Activated naive CD4-positive, alpha-beta T cell treated with anti-CD3 and anti-CD28 coated beads, Interleukin-2, amount 50 U/mL, for 72 hours (primary cell): Measurements from ENCODE around the gene PRDM1. TPM values are rescaled to one million over a fixed set of nuclear protein-coding genes. Genes with fewer than 3 reads are reported as not detected.

Experiments used
- ATAC-seq, 2 donors: fragments of 150-1000 bp; cut with Tn5 transposase; 2 replicates each; pipeline ENCODE4 v1.10.0; 2021; ENCODE audit warnings: mild to moderate bottlenecking in 2 of 2, moderate library complexity in 2 of 2
- DNase-seq, 2 donors: peaks; one replicate each; pipeline ENCODE4 v3.0.0; 2021 to 2022; ENCODE audit warnings: low spot score in 2 of 2
- H3K27ac Mint-ChIP-seq, 2 donors: one replicate each; pipeline ENCODE4 v1.8.0; 2022; ENCODE audit warnings: mild to moderate bottlenecking in 2 of 2, mixed read lengths in 2 of 2
- H3K36me3 Mint-ChIP-seq, 2 donors: one replicate each; pipeline ENCODE4 v1.8.0; 2022; ENCODE audit warnings: mixed read lengths in 2 of 2
- H3K9me3 Mint-ChIP-seq, 2 donors: one replicate each; pipeline ENCODE4 v1.8.0; 2022; ENCODE audit warnings: mixed read lengths in 2 of 2
- total RNA-seq, 2 donors: library from RNA; stranded (reverse); gene quantifications; one replicate each; pipeline ENCODE4 v1.2.3, GENCODE V29; 2022

The PRDM1 gene
- total RNA-seq, 2 donors from 2014 or later = 7.7 to 12.5 TPM

GRCh38 chr6:106084989-106085691 lies 996 bp upstream of the PRDM1 start:
- Mint-ChIP-seq H3K27ac (peak overlapping the region in 1 of 2 donors; percentile 76), H3K36me3 (no peaks in the 10 kb centered on the region), H3K9me3 (no peaks in the 10 kb centered on the region)
- DNase-seq (no peak), ATAC-seq (no peak)

GRCh38 chr6:106085692-106085983 lies 498 bp upstream of the PRDM1 start:
- DNase-seq (no peak), ATAC-seq (no peak)
- Mint-ChIP-seq H3K36me3 (no peaks in the 10 kb centered on the region), H3K27ac (peak overlapping the region in 1 of 2 donors; percentile 76), H3K9me3 (no peaks in the 10 kb centered on the region)

DNA sequence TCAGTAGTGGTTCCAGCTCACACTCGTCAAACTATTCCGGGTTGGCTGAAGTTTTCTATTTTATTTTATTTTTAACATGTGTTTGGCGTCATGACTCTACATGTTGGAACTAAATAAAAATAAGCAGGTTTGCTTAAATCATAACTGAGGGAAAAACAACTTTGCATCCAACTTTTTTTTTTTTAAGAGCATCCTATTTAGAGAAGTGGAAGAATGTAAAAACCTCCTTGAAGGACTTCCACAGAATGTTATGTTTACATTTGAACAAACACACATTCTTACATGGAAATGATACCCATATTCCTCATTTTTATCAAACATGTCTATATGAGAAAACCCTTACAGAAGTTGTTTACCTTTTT lies 659 bp downstream of the PRDM1 start:
- no peaks in the 10 kb centered on the region for H3K9me3 Mint-ChIP-seq
- H3K27ac Mint-ChIP-seq = no peak overlapping the region
- ATAC-seq = no peak
- DNase-seq = no peak
- no peaks in the 10 kb centered on the region for H3K36me3 Mint-ChIP-seq

DNA sequence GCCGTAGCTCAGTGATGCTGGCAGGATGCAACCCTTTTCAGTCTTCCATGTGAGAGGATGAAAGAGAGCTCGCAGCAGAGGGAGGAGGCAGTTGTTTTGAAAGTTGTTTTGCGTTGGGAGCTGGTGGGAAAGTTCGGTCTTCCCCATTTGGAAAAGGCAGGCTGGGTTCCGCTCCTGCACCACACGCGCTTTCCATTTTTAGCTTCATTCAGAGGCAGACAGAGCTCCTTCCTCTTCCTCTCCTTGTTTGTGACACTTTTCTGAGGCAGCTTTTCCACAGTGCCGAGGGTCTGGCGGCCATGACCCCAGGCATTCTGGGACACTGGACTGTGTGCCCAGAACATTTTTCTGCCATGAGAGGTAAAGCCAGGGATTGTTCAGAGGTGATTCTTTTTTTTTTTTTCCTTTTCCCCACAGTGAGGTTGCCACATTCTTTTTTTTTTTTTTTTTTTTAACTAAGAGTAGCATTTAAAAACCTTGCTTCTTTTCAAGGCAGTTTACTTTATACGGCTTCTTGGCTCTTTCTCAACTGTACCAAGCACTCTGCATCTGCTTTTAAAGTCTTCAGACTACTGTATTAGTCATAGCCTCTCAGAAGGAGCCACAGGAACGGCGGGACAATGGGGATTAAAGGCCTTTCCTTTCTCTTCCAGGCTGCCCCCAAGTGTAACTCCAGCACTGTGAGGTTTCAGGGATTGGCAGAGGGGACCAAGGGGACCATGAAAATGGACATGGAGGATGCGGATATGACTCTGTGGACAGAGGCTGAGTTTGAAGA lies 1.6 kb downstream of the PRDM1 start:
- Mint-ChIP-seq H3K36me3 (no peaks in the 10 kb centered on the region), H3K27ac (peak overlapping the region in 1 of 2 donors; percentile 73), H3K9me3 (no peaks in the 10 kb centered on the region)
- no peak for DNase-seq
- ATAC-seq = no peak

GRCh38 chr6:106090001-106090400 lies 3.9 kb downstream of the PRDM1 start:
- H3K27ac Mint-ChIP-seq = no peak overlapping the region
- ATAC-seq (no peak), DNase-seq (no peak)
- no peaks in the 10 kb centered on the region for H3K36me3 Mint-ChIP-seq
- H3K9me3 Mint-ChIP-seq = no peaks in the 10 kb centered on the region

DNA sequence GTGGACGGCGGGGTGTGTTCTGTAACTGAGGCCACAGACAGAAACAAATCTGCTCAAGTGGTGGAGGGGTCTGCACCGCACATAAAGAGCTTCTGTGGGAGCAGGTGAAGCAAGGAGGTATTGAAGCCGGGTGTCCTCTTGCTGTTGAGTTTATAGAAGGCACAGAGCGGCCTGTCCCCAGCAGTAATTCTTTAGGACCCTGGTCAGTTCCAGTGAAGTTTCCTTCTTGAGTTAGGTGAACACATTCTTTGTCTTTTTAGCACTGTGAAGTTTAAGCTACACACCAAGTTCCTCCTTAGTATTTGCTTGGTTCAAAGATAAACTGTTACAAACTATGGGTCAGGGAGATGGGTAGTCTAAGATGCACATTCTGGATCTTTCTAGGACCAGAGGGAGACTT lies 6.1 kb downstream of the PRDM1 start:
- DNase-seq = no peak
- H3K27ac Mint-ChIP-seq = no peak overlapping the region
- ATAC-seq = no peak
- no peaks in the 10 kb centered on the region for H3K9me3 Mint-ChIP-seq
- peaks cover 0 to 9% of the 10 kb centered on the region in 2 donors for H3K36me3 Mint-ChIP-seq

- DNase-seq = no peak
- H3K9me3 Mint-ChIP-seq = no peaks in the 10 kb centered on the region
- no peak for ATAC-seq
- peak overlapping the region in 1 of 2 donors; percentile 13 for H3K27ac Mint-ChIP-seq
- H3K36me3 Mint-ChIP-seq = peaks cover 0 to 9% of the 10 kb centered on the region in 2 donors
These were observed 8.3 kb downstream of the PRDM1 start for GRCh38 chr6:106094261-106094963.

DNA sequence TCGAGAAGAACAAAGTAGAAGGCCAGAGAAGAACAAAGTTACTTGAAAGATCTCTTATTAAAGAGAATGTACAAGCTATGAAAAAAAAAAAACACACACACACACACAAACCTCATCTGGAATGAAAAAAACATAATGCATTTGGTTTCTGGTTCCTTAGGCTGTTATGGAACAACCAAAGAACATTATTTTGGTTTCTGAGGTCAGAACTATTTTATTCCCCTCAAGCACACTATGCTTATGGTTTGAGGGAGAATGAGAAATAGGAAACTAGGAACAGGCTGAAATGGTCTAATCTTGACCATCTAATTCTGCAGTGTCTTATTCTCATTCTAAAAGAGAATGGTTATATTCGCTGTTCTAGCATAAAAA lies 8.8 kb downstream of the PRDM1 start:
- peaks cover 0 to 9% of the 10 kb centered on the region in 2 donors for H3K36me3 Mint-ChIP-seq
- ATAC-seq = no peak
- DNase-seq = no peak
- H3K27ac Mint-ChIP-seq = no peak overlapping the region
- H3K9me3 Mint-ChIP-seq = no peaks in the 10 kb centered on the region

- H3K36me3 Mint-ChIP-seq = peaks cover 10 to 20% of the 10 kb centered on the region in 2 donors
- DNase-seq = peak in 1 of 2 donors; percentile 43
- peak overlapping the region; percentile 99 to 100 for H3K27ac Mint-ChIP-seq
- ATAC-seq = peak; percentile 33 to 39
- H3K9me3 Mint-ChIP-seq = no peaks in the 10 kb centered on the region
These were observed 11.5 kb downstream of the PRDM1 start for GRCh38 chr6:106097411-106098231.

DNA sequence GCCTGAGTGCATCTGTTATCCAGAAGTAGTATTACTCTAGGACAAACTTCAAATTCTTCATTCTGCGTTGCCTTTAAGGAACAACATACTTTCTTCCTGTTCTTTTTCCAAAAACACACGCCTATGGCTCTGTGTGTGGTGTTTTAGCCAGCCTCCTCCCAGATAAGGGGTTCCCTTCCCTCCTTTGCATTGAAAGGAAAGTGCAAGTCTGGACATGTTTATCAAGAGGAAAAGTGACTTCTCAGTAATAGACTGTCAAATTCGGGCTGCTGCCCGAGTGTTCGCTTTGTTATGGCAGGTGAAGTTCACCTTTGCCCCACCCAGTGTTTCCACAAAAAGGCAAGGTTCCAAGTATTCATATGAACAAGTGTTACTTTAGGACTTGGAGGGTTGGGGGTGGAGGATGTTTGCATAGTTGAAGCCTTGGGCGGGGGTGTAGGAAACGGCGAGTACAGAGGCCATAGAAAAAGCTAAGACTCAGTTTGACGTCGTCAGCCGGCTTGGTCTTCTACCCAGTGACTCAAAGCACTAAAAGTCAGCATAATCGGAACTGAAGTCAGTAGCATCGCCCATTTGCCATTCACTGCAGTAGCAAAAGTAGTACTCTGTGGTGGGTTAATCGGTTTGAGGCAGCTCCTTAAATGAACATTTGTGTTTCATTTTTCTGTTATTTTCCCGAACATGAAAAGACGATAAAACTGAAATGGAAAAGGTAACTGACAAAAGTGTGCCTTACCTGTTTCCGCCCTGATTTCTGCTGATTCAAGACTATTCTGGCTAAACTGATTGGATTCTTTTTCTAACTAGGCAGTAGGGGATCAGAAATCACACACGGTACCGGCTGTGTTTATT lies 12.5 kb downstream of the PRDM1 start:
- DNase-seq (peak; percentile 77 to 88), ATAC-seq (peak; percentile 81 to 86)
- no peaks in the 10 kb centered on the region for H3K9me3 Mint-ChIP-seq
- H3K36me3 Mint-ChIP-seq = peaks cover 14 to 20% of the 10 kb centered on the region in 2 donors
- peak overlapping the region; percentile 99 to 100 for H3K27ac Mint-ChIP-seq

- peak overlapping the region; percentile 99 to 100 for H3K27ac Mint-ChIP-seq
- ATAC-seq = no peak
- peaks cover 14 to 20% of the 10 kb centered on the region in 2 donors for H3K36me3 Mint-ChIP-seq
These were observed 13.1 kb downstream of the PRDM1 start for GRCh38 chr6:106099235-106099537.

DNA sequence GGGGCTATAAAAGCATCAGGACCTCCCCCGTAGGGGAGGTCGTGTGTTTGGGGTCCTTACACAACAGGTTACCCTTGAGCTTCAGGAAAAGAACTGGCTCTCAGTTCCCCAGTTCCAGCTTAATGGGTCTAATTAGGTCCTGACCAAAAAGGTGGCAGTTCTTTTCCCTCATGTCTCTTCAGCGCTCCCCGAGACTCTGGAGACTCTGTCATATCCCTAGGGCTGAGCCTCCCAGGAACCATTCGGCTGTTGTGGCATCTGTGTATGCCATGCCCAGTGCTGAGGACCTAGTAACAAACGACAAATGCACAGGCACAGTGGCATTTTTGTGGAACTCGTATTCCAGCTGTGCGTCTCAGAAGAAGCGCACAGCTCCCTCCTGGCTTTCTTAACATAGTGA lies 14.6 kb downstream of the PRDM1 start:
- ATAC-seq (no peak), DNase-seq (no peak)
- peaks cover 0 to 5% of the 10 kb centered on the region in 2 donors for H3K9me3 Mint-ChIP-seq
- peaks cover 26 to 27% of the 10 kb centered on the region in 2 donors for H3K36me3 Mint-ChIP-seq
- H3K27ac Mint-ChIP-seq = peak overlapping the region in 1 of 2 donors; percentile 62

More at GRCh38 chr6:106099235-106099537, 13.1 kb downstream of the PRDM1 start:
- H3K9me3 Mint-ChIP-seq = no peaks in the 10 kb centered on the region
- DNase-seq = no peak

DNA sequence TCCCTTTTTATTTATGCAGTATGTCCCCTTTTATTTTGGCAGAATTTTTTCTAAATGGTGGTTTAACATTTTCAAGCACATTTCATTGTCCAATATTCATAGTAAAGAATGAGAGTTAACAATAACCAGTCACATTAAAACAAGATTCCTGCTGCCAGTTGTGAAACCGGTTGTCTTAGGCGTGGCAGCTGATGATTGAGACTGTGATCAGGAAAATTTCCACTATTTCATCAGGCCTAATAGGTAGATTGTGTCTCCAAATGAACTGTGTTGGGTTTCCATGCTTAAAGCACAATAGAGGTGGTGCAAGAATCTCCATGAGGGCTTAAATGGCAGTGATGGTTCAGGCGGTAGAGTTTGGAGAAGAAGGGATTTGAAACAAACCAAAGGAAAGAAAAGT lies 15.3 kb downstream of the PRDM1 start:
- H3K9me3 Mint-ChIP-seq = peaks cover 0 to 5% of the 10 kb centered on the region in 2 donors
- H3K27ac Mint-ChIP-seq = peak overlapping the region in 1 of 2 donors; percentile 62
- no peak for DNase-seq
- peaks cover 26 to 29% of the 10 kb centered on the region in 2 donors for H3K36me3 Mint-ChIP-seq
- no peak for ATAC-seq

- ATAC-seq (peak; percentile 28 to 39), DNase-seq (peak in 1 of 2 donors; percentile 42)
- peaks cover 30 to 34% of the 10 kb centered on the region in 2 donors for H3K36me3 Mint-ChIP-seq
- H3K9me3 Mint-ChIP-seq = peaks cover 0 to 5% of the 10 kb centered on the region in 2 donors
- peak overlapping the region in 1 of 2 donors; percentile 62 for H3K27ac Mint-ChIP-seq
These were observed 15.9 kb downstream of the PRDM1 start for GRCh38 chr6:106102034-106102433.

- DNase-seq (no peak), ATAC-seq (no peak)
- Mint-ChIP-seq H3K36me3 (peaks cover 37% of the 10 kb centered on the region in 2 donors), H3K9me3 (peaks cover 0 to 5% of the 10 kb centered on the region in 2 donors), H3K27ac (peak overlapping the region; percentile 13 to 50)
These were observed 17.0 kb downstream of the PRDM1 start for GRCh38 chr6:106102967-106103727.
